GM19463 (cell line): ENCODE data around the gene VSIG2.

Source experiments
- ATAC-seq: cut with Tn5 transposase; IDR thresholded peaks from one replicate; pipeline ENCODE4 v1.9.1; 2021; ENCODE audit warnings: mild to moderate bottlenecking, moderate library complexity; ENCODE audit not compliant: unreplicated experiment

The VSIG2 gene

GRCh38 chr11:124766156-124766555 lies 14.1 kb upstream of the VSIG2 start:
- no peak for ATAC-seq

- ATAC-seq, result peak; percentile 23
Observed at GRCh38 chr11:124763156-124763947, 11.3 kb upstream of the VSIG2 start.

GRCh38 chr11:124762624-124763155 lies 10.6 kb upstream of the VSIG2 start:
- ATAC-seq, result peak; percentile 7

- ATAC-seq, result peak; percentile 66
Observed at GRCh38 chr11:124762105-124762623, 10.1 kb upstream of the VSIG2 start, which contains the start of gene ESAM. Gene ESAM (minus strand): TSS chr11:124762290. CDS start chr11:124762154, 136 bp downstream.

- ATAC-seq, result no peak
Observed at GRCh38 chr11:124761301-124762104, 9.4 kb upstream of the VSIG2 start.

- ATAC-seq, result no peak
Observed at GRCh38 chr11:124760806-124761205, 8.8 kb upstream of the VSIG2 start.

- no peak for ATAC-seq
Observed at GRCh38 chr11:124760205-124760652, 8.2 kb upstream of the VSIG2 start.

GRCh38 chr11:124759266-124760204 lies 7.5 kb upstream of the VSIG2 start:
- ATAC-seq, result no peak

GRCh38 chr11:124758355-124759265 lies 6.6 kb upstream of the VSIG2 start:
- ATAC-seq, result peak; percentile 51

- ATAC-seq, result no peak
Observed at GRCh38 chr11:124757320-124757719, 5.3 kb upstream of the VSIG2 start.

- no peak for ATAC-seq
Observed at GRCh38 chr11:124756753-124757227, 4.7 kb upstream of the VSIG2 start.

- no peak for ATAC-seq
Observed at GRCh38 chr11:124756033-124756752, 4.1 kb upstream of the VSIG2 start.

GRCh38 chr11:124754710-124755109 lies 2.7 kb upstream of the VSIG2 start:
- no peak for ATAC-seq

GRCh38 chr11:124754309-124754708 lies 2.3 kb upstream of the VSIG2 start:
- no peak for ATAC-seq

GRCh38 chr11:124753624-124754023 lies 1.6 kb upstream of the VSIG2 start:
- ATAC-seq, result no peak

- no peak for ATAC-seq
Observed at GRCh38 chr11:124753205-124753604, 1.1 kb upstream of the VSIG2 start.

GRCh38 chr11:124752471-124753102 lies 532 bp upstream of the VSIG2 start:
- no peak for ATAC-seq

GRCh38 chr11:124751391-124751740 lies 689 bp downstream of the VSIG2 start:
- ATAC-seq, result no peak
